GM12892 (cell line): Measurements from ENCODE around the gene TMC6.

Experiments
- POLR2A ChIP-seq: IDR thresholded peaks from 2 replicates; pipeline ENCODE4 v1.6.1; 2011; ENCODE audit warnings: low read depth, low read length, control low read depth
- TAF1 ChIP-seq: IDR thresholded peaks from 2 replicates; pipeline ENCODE4 v1.6.1; 2011; ENCODE audit warnings: low read depth, mild to moderate bottlenecking, control low read depth, low read length, borderline replicate concordance

DNA sequence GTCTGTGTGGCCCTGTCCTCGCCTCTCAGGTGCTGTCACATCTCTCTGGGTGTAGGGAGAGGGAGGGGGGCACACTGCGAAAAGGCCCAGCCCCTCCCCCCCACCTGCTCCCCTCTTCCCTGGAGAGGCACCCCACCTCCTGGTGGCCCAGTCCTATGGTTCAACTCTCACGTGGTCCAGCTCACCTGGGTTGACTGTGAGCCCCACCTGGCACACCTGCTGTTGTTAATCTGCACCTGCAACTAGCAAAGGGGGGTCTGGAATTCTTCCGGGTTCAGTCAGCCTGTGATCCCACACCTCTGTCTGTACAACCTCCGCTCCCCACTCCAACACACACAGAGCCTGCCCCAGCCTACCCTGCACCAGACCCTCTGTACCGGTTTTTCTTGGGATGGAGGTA lies 37.9 kb upstream of the TMC6 start:
- TF ChIP-seq TAF1 (no peak), POLR2A (no peak)
